LNCAP (cell line): Measurements from ENCODE around the gene HS3ST4.

Experiments
- CTCF ChIP-seq: fragments of 450-650 bp; IDR thresholded peaks from 2 replicates; pipeline ENCODE4 v1.5.1; 2017; ENCODE audit warnings: mild to moderate bottlenecking

HS3ST4 gene

GRCh38 chr16:25905810-25906209 is 214.1 kb downstream of the HS3ST4 start:
- no peak for TF ChIP-seq CTCF

GRCh38 chr16:25910971-25911370 is 219.2 kb downstream of the HS3ST4 start:
- TF ChIP-seq CTCF: no peak

GRCh38 chr16:25912321-25912720 is 220.6 kb downstream of the HS3ST4 start:
- TF ChIP-seq CTCF: no peak

- no peak for TF ChIP-seq CTCF
These were observed 222.7 kb downstream of the HS3ST4 start for GRCh38 chr16:25914357-25914962.

- no peak for TF ChIP-seq CTCF
These were observed 224.3 kb downstream of the HS3ST4 start for GRCh38 chr16:25916037-25916436.

GRCh38 chr16:25922438-25922837 is 230.7 kb downstream of the HS3ST4 start:
- no peak for TF ChIP-seq CTCF

- TF ChIP-seq CTCF: no peak
These were observed 233.7 kb downstream of the HS3ST4 start for GRCh38 chr16:25925421-25925820.

- TF ChIP-seq CTCF: no peak
These were observed 239.8 kb downstream of the HS3ST4 start for GRCh38 chr16:25931473-25932035.
